ENCODE results near the gene GPR68. TPM values are rescaled to one million over a fixed set of nuclear protein-coding genes. Genes with fewer than 3 reads are reported as not detected.

Gene GPR68
- total RNA-seq, 6 experiments from 2014 or later, result 0.17 to 0.27 (median 0.19) TPM; not detected in 3

DNA sequence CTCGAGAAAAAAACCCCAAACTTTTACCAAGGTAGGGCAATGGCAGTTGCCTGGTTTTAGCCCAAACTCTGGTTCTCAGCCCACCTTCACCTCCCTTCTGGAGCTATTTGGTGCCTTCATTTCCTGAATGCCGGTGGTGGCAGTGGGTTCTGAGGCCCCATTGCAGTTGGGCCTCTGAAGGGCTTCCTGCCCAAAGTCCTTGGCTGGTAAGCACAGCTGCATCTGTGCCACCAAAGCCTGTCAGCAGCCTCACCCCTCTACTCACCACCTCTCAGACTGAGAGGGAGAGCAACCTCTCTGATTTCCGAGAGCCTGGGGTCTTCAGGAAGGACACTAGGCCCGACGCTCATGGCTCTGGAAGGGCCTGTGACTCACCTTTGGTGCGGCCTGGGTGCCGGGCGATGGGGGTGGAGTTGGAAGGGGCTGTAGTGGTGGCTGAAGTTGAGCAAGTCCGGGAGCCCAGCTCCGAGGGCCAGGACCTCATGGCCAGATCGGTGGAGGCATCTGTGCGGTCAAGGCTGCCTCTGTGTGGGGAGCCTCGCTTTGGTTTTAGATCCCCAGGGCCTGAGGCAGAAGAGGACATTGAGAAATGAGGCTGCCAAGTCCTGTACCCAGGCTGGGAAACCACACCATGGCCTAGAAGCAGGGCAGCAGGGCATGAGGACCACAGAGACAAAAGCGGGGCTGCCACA lies 38.6 kb upstream of the GPR68 start:
- ATAC-seq (no peak), DNase-seq (no peak)
- Histone ChIP-seq H3K9me3 (no peaks in the 10 kb centered on the region), H3K36me3 (no peaks in the 10 kb centered on the region), H3K27me3 (no peaks in the 10 kb centered on the region), H3K4me1 (no peaks in the 10 kb centered on the region), H3K4me3 (no peak overlapping the region), H3K27ac (no peak overlapping the region)
- intact Hi-C loops (cut with DNase I), result loop anchor here in 1 of 2 donors (10.0 kb wide), 1 partner anchor 108 kb away; no protein-coding TSS in a partner anchor
- WGBS (ENCODE audit: insufficient coverage, low coverage, low lambda C conversion rate, missing lambda C conversion rate), result 86% methylated on average over 3 of the region's 14 CpGs
- TF ChIP-seq POLR2A (IDR thresholded peaks at IDR 0.05), result no peak
- TF ChIP-seq, protein P1, sequence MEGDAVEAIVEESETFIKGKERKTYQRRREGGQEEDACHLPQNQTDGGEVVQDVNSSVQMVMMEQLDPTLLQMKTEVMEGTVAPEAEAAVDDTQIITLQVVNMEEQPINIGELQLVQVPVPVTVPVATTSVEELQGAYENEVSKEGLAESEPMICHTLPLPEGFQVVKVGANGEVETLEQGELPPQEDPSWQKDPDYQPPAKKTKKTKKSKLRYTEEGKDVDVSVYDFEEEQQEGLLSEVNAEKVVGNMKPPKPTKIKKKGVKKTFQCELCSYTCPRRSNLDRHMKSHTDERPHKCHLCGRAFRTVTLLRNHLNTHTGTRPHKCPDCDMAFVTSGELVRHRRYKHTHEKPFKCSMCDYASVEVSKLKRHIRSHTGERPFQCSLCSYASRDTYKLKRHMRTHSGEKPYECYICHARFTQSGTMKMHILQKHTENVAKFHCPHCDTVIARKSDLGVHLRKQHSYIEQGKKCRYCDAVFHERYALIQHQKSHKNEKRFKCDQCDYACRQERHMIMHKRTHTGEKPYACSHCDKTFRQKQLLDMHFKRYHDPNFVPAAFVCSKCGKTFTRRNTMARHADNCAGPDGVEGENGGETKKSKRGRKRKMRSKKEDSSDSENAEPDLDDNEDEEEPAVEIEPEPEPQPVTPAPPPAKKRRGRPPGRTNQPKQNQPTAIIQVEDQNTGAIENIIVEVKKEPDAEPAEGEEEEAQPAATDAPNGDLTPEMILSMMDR (IDR thresholded peaks at IDR 0.05), result no peak

DNA sequence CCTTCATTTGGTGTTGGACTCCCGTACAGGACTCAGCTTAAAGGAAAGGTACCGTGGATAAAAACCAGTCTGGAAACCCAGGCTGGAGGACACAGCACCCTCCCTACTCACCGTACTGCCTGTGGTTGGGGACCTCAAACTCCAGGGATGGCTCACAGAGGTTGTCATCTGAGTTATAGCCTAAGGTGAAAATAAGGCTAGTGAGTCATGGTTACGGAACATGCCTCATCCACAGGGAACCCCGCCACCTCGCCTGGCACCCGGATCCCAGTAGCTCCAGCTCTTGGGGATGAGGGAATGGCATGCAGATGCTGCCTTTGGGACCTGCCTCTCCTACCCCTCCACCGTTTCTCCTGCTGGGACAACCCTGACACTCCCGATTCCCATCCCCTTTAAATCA lies 36.8 kb upstream of the GPR68 start:
- intact Hi-C loops (cut with DNase I), result loop anchor here in 1 of 2 donors (10.0 kb wide), 1 partner anchor 107 kb away; no protein-coding TSS in a partner anchor
- Histone ChIP-seq H3K4me3 (no peak overlapping the region), H3K36me3 (no peaks in the 10 kb centered on the region), H3K27ac (no peak overlapping the region), H3K9me3 (no peaks in the 10 kb centered on the region), H3K4me1 (no peaks in the 10 kb centered on the region), H3K27me3 (no peaks in the 10 kb centered on the region)
- DNase-seq (no peak), ATAC-seq (no peak)
- TF ChIP-seq, protein P1 (IDR thresholded peaks at IDR 0.05), result no peak
- no peak for TF ChIP-seq POLR2A (IDR thresholded peaks at IDR 0.05)
- WGBS (ENCODE audit: insufficient coverage, low coverage, low lambda C conversion rate, missing lambda C conversion rate), result 91% methylated on average over 4 of the region's 9 CpGs

- no peak for DNase-seq
- H3K36me3 ChIP-seq, result no peaks in the 10 kb centered on the region
- ATAC-seq, result no peak
- TF ChIP-seq, protein P1 (IDR thresholded peaks at IDR 0.05), result no peak
- TF ChIP-seq POLR2A (IDR thresholded peaks at IDR 0.05), result no peak
- no peaks in the 10 kb centered on the region for H3K9me3 ChIP-seq
- no peak overlapping the region for H3K4me3 ChIP-seq
- WGBS (ENCODE audit: insufficient coverage, low coverage, low lambda C conversion rate, missing lambda C conversion rate), result 73% methylated on average over 3 of the region's 5 CpGs
- H3K27me3 ChIP-seq, result no peaks in the 10 kb centered on the region
- intact Hi-C loops (cut with DNase I), result loop anchor here in 1 of 2 donors (10.0 kb wide), 1 partner anchor 105 kb away; no protein-coding TSS in a partner anchor
- H3K4me1 ChIP-seq, result no peaks in the 10 kb centered on the region
- H3K27ac ChIP-seq, result no peak overlapping the region
Measured at GRCh38 chr14:91280129-91280528, 35.6 kb upstream of the GPR68 start.

DNA sequence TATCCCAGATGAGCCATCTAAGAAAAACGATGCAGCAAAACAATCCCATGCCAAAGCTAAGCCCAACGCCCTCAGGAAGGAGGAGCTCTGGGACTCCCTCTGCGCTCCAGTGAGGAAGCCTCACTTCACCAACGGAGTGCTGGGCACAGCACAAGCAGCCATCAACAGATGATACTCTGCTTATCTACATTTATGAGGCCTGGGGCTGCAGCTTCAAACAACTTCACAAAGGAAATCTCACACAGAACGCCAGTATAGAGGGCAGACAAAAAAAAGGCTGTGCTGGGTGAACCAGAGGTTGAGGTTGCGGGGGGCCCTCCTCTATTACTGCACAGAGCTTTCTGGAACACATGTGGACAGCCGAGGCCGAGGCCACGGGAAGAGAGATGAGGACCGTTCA lies 34.9 kb upstream of the GPR68 start:
- ATAC-seq (no peak), DNase-seq (no peak)
- no peaks in the 10 kb centered on the region for H3K4me1 ChIP-seq
- H3K27ac ChIP-seq, result no peak overlapping the region
- no peak for TF ChIP-seq POLR2A (IDR thresholded peaks at IDR 0.05)
- TF ChIP-seq, protein P1 (IDR thresholded peaks at IDR 0.05), result no peak
- intact Hi-C loops (cut with DNase I), result no loop called here
- no peaks in the 10 kb centered on the region for H3K27me3 ChIP-seq
- WGBS (ENCODE audit: insufficient coverage, low coverage, low lambda C conversion rate, missing lambda C conversion rate), result 80% methylated on average over 2 of the region's 10 CpGs
- no peaks in the 10 kb centered on the region for H3K9me3 ChIP-seq
- H3K36me3 ChIP-seq, result no peaks in the 10 kb centered on the region
- H3K4me3 ChIP-seq, result no peak overlapping the region
